ENCODE measurements around the gene CCDC15.
"Not testable (repeated sequence)": the region's sequence is repeated elsewhere in the genome, so short reads cannot be mapped to it uniquely, and the experiment has no call there.

CCDC15 gene

GRCh38 chr11:125079151-125079877 lies 125.3 kb downstream of the CCDC15 start:
- in situ Hi-C loops (cut with MboI; ENCODE audit: low sequenced_read_pairs), result no loop called here

DNA sequence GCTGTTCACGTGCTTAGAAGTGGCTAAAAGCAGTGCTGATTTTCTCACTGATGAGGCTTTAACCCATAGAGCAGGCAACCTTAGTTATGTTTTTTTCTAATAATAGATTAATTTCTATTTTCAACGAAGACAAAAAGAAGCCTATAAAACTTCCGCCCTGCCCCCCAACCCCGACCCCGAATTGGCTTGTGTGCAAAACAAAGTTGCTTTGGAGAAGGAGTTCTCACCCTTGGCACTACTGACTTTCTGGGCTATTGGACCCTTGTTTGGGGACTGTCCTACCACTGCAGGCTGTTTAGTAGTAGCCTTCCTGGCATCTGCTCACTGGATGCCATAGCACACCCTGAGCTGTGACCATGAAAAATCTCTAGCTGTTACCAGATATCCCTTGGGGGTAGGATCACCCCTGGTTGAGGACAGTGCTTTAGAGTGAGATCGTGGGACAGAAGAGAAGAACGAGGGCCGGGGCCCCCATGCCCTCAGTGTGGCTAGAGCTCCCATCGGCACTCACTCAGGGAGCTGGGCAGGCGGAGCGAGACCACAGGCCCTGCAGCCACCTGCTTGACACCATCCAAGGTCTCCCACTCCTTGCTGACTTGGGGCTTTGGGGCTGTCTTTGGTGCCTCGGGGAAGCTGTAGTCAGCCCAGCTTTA lies 126.0 kb downstream of the CCDC15 start:
- in situ Hi-C loops (cut with MboI; ENCODE audit: low sequenced_read_pairs), result no loop called here

GRCh38 chr11:125080531-125080911 lies 126.5 kb downstream of the CCDC15 start:
- in situ Hi-C loops (cut with MboI; ENCODE audit: low sequenced_read_pairs), result no loop called here

DNA sequence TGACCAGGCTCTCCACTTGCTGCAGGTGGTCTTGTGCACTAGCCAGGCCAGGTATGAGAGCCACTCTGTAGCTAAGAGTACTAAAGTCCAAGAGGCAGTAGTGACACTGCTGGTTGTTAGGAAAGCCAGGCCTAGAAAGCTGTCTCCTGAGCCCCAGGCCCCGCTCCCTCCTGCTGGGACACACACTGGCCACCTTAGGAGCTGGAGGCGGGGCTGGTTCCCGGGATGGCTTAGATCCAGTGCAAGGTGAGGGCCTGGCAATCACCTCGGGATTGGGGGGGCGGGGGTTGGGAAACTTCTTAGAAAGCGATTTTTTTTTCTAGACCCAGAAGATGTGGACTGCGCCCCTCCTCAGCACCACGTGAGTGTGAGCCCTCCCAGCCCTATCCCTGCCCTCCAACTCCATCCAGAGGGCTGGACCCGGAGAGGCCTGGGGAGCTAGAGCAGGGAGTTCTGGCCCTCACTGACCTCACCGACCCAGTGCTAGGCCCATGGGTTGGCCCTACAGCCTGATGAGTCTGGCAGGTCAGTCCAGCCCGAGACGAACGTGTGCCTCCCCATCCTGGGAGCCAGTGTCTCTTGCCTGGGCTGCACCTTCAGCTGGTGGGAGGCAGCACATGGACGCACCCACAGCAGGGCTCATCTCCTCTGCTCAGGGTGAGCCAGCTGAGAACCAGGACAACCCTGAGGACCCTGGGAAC lies 127.2 kb downstream of the CCDC15 start:
- in situ Hi-C loops (cut with MboI; ENCODE audit: low sequenced_read_pairs), result no loop called here

GRCh38 chr11:125082040-125082439 lies 128.0 kb downstream of the CCDC15 start:
- in situ Hi-C loops (cut with MboI; ENCODE audit: low sequenced_read_pairs), result no loop called here

GRCh38 chr11:125082611-125083311 lies 128.8 kb downstream of the CCDC15 start:
- in situ Hi-C loops (cut with MboI; ENCODE audit: low sequenced_read_pairs), result no loop called here

DNA sequence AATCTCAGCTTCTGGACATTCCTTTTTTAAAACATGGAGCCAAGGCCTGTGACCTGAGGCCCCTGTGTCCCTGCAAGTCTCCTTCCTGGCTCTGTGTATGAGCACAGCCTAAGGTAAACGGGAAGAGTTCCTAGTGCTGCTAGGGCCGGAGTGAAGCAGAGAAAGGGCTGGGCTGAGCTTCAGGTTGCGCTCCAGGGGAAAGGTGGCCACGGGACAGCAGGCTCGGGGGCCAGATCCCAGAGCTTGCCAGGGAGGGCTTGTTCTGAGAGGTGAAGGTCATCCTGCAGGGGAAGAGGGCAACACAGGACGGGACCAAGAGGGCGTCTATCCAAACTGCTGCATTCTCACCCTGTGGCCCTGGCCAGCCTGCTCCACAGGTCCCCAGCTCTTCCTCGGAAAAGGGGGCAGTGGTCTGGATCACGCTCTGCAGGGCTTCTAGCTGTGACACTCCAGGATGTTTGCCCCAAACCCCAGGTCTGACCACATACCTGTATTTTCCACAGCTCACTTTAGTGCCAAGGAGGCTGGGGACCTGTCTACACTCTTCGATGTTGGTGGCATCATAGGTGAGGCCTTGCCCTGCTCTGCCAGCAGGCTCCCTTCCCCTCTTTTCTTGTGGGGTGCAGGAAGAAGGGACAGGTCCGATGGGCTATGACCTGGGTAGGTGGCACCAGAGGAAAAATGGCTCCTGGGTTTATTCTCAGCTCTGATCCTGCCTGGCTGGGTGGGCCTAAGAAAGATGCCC lies 129.5 kb downstream of the CCDC15 start:
- in situ Hi-C loops (cut with MboI; ENCODE audit: low sequenced_read_pairs), result no loop called here

DNA sequence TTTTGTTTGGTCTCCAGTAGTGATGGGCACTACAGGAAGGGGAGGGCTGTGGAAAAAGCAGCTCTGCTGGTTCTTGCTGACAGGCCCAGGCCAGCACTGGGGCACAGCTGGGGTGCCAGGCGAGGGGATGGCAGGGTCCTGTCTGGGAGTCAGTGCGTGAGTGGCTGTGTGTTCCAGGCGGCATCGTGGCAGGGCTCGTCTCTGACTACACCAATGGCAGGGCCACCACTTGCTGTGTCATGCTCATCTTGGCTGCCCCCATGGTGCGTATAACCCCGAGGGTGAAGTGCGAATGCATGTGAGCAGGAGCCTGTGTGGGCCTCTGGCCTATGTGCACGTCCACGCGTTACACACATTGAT lies 130.0 kb downstream of the CCDC15 start:
- in situ Hi-C loops (cut with MboI; ENCODE audit: low sequenced_read_pairs), result no loop called here

GRCh38 chr11:125084761-125085231 lies 130.8 kb downstream of the CCDC15 start:
- in situ Hi-C loops (cut with MboI; ENCODE audit: low sequenced_read_pairs), result no loop called here

- in situ Hi-C loops (cut with MboI; ENCODE audit: low sequenced_read_pairs), result no loop called here
These were observed 131.5 kb downstream of the CCDC15 start for GRCh38 chr11:125085301-125086081.

DNA sequence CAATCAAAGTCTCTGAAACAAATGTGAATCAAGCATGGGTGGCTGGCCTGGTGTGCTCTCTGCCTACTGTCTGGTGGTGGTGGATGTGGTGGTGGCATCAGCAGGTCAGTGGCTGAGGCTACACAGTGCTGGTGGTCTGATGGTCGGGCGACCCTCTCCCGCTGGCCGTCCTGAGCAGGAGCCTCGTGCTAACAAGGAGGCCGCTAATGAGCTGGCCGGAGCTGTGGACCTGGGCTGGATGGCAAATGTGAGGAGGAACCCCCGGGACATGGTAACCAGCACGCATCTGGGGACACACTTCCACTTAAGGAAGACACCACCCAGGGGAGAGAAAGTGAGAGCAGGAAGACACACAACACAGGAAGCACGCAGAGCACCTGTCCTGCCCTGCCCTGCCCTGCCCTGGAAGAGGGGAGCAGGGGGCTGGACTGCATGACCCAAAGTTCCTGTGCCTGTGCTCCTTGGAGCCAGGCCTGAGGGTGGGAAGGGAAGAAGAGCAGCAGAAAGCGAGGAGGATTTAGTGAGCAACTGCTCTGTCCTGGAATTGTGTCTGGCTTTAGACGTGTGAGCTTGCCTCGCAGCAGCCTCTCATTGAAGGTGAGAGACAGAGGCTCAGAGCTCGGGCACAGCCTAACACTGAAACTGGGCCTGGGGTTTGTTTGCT lies 132.8 kb downstream of the CCDC15 start:
- in situ Hi-C loops (cut with MboI; ENCODE audit: low sequenced_read_pairs), result no loop called here

DNA sequence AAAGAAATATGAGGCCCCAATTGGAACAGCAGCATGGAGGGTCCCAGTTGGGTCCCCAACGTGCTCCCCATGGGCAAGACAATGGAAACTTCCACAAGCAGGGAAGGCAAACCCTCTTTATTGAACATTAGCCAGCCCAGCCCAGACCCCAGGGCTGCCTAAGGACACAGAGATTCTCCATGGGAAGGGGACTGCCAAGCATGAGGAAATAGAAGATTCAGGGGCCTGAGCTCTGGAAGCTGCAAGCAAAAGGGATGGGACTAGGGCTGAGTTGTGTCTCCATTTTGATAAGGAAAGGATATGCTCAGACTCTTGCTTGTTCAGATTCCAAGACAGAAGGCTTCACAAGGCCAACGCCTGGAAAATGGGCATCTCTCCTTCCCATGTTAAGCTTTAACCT lies 134.1 kb downstream of the CCDC15 start:
- in situ Hi-C loops (cut with MboI; ENCODE audit: low sequenced_read_pairs), result no loop called here

DNA sequence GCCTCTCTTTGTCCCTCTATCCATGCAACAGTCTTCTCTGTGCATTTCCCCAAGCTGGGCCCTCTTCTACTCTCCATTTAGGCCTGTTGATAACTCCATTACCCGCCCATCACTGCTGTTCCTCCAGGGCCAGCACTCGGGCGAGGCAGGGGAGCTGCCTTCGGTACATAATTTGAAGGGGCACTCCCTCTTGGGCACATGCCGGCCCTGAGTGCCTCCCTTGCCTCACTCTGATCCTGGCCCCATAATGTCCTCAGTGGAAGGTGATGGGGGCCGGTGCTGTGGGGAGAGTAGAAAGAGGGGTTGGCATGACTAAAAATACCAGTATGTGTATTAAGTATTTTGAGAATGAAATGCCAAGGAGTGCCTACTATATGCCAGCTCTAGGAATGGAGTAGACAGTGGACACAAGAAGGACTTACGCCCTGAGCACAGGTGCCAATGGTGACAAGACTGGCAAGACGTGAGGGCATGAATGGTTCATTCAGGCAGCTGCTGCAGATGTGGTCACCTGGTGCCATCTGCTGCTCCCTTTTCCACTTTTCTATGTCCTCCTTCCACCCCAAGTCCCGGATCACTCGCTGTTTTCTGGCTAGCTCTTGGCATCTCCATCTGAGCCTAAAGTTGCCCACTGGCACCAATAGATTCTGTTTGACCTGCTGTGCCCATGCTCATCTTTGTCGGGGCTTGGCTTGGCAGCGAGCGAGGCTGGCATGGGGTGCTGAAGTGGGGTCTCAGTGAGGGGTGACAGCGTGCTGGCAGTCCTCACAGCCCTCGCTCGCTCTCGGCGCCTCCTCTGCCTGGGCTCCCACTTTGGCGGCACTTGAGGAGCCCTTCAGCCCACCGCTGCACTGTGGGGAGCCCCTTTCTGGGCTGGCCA lies 134.8 kb downstream of the CCDC15 start:
- in situ Hi-C loops (cut with MboI; ENCODE audit: low sequenced_read_pairs), result no loop called here

GRCh38 chr11:125089481-125089880 lies 135.5 kb downstream of the CCDC15 start:
- in situ Hi-C loops (cut with MboI; ENCODE audit: low sequenced_read_pairs), result not testable (repeated sequence)

DNA sequence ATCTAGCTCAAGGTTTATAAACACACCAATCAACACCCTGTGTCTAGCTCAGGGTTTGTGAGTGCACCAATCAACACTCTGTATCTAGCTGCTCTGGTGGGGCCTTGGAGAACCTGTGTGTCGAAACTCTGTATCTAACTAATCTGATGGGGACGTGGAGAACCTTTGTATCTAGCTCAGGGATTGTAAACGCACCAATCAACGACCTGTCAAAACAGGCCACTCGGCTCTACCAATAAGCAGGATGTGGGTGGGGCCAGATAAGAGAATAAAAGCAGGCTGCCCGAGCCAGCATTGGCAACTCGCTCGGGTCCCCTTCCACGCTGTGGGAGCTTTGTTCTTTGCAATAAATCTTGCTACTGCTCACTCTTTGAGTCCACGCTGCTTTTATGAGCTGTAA lies 136.1 kb downstream of the CCDC15 start:
- in situ Hi-C loops (cut with MboI; ENCODE audit: low sequenced_read_pairs), result not testable (repeated sequence)

DNA sequence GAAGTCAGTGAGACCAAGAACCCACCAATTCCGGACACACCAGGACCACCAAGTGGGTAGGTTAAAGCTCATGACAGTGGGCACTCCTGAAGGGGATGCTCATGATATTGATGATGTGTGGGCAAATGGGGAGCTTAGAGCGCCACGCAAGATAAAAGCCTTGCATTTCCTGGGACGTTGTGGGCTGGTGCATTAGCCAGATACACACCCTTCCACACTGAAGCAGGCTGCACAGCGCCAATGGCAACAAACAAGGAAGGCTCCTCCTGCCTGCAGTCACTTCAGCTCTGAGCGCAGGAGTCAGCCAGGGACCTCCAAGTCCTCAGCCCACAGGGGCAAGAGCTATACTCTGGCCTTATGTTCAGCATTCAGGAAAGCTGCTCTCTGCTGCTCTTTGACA lies 136.8 kb downstream of the CCDC15 start:
- in situ Hi-C loops (cut with MboI; ENCODE audit: low sequenced_read_pairs), result no loop called here
